Central memory CD4-positive, alpha-beta T cell (primary cell): ENCODE results near the gene LMX1A.

Source experiments
- DNase-seq: peaks from one replicate; pipeline ENCODE4 v3.0.0; 2022

LMX1A gene

DNA sequence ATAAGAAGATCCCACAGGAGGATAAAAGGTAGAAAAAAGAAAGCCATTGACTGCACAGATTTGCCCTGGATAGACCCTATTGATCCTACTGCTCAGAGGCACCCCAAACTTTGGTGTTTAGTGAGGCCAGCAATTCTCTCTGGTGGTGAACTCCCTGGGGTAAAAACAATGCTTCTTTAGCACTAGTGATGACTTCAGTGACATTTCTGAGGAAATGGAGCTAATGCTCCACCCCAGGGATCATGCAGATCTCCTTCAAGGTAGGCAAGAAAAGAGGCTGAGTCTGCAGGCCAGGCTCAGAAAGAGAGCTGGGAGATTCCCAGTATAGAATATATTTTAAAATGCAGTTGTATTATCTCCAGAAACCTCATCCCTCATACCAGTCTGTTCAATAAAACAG, 140.3 kb downstream of the LMX1A start:
- DNase-seq: no peak

GRCh38 chr1:165215676-165216075, 140.8 kb downstream of the LMX1A start:
- no peak for DNase-seq

DNA sequence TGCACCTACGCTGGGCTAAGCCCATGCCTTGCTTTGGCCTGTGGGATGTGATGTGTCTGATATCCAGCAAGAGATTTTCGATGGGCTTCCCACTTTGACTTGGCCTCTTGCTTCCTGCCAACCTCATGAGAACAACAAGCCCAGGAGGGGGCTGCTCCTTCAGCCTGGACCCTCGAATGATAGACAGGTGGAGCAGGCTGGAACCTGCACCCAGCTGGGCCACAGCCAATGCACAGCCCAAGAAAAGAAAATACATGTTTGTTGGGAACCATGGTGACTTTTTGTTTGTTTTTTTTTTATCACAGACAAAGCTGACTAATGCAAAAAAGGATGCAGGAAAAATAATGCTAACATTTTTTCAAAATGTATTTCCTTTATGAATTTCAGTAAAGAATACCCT, 144.3 kb downstream of the LMX1A start:
- DNase-seq: no peak

DNA sequence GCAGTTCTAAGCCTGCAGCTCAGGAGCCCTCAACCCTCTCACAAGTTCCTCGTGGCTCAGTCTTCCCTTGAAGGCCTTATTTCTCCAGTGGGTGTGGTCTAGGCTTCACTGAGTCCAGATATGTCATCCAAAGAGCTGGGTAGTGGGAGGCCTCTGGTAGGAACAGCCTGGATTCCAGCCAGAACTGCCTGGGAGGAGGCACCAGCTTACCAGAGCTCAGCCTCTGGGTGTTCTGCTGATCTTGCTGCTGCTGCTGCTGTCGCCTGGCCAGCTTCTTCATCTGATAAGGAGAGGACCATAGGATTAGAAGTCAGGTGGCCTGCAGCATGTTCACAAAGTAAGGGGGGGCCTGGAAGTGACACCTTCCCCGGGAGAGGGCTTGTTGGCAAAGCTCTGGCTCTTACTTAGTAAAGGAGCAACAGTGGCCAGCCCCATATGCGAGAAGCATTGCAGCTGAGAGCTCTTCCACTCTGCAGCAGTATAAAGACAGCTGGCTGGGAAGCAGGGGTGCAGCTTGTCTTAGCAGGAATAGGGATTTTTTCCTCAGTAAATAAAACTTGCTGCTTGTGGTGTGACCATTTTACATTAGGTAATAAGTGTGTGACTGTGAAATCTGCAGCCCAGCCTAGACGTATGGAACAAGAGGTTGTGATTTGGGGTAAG, 148.5 kb downstream of the LMX1A start:
- DNase-seq: no peak

GRCh38 chr1:165205145-165205544, 151.4 kb downstream of the LMX1A start:
- no peak for DNase-seq

DNA sequence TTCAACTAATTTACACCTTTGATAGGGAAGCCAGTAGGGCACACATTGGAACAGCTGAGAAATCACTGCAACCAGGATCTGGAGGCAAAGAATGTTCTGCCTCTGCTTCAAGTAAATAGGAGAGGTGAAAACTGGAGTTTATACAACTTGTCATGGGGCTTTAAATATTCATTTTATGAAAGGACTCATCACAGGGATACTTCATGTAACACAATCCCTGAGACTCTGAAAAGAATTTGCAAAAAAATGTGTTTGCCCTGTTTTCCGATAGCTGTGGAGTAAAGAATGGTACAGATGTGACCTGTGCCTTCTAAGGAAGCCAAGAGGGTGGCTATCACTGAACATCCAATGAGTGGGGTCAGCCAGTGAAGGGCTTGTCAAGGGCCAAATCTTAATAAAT, 152.0 kb downstream of the LMX1A start:
- no peak for DNase-seq

DNA sequence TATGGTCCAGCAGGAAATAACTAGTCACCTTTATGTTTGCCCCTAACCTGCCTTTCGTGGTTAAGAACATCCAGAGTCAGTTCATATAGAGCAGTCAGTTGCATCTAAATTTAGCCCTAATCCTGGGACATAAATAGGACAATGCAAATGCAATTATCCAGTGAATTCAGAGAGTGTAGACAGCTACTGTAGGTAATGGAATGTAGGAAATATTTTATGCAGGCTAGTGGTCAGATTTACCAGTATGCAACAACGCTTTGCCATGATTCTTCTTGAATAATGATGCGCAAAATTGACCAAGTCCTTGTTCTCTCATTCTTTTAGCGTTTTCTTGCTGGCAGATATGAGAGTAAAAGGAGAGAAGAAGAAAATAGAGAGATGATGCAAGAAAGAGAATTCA, 165.4 kb downstream of the LMX1A start:
- no peak for DNase-seq

GRCh38 chr1:165189913-165190312, 166.6 kb downstream of the LMX1A start:
- DNase-seq: no peak

GRCh38 chr1:165189011-165189410, 167.5 kb downstream of the LMX1A start:
- no peak for DNase-seq

GRCh38 chr1:165187031-165188009, 169.2 kb downstream of the LMX1A start:
- no peak for DNase-seq

DNA sequence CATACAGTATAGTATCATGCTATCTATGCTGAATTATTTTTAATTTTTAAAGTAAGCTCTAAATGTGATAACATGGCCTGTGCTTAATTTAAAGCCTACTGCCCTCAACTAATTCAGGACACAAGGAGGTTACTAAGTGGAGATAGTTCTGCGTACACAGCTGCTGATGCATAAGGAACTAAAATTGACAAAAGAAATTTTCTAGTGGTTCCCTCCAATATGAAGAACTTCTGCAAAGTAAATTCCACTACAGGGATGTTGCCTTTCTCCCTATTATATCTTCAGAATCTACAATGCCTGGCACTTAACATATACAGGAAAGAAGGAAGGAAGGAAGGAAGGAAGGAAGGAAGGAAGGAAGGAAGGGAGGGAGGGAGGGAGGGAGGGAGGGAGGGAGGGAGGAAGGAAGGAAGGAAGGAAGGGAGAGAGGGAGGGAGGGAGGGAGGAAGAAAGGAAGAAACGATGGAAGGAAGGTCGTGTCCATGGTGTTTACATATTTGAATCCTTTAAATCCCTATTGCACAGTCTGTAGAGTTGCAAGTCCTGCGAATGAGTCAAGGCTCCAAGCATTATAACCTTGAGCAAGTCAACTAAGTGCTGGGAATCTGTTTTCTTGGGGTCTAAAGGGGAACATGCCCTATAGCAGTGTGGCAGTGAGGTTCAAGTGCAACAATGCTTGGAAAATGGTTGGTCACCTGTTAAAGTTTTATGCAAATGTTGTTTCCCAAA, 171.2 kb downstream of the LMX1A start:
- DNase-seq: no peak

- DNase-seq: no peak
These were observed 173.5 kb downstream of the LMX1A start for GRCh38 chr1:165182975-165183374.

DNA sequence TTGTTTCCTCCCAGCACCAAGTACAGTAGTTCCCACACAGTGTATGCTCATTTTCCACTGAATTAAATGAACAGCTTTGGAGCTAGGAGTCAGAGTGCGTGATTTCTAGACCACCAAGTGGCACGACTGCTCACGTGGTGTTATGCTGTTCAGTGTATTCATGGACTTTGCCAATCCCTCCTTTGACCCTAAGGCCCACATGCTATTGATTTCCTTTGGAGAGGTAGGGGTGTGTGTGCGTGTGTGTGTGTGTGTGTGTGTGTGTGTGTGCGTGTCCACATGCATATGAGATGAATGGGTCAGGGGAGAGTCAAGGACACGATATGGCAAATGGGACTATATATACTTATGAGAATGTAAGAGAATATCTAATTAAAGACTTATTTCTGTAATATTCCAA, 177.2 kb downstream of the LMX1A start:
- no peak for DNase-seq

DNA sequence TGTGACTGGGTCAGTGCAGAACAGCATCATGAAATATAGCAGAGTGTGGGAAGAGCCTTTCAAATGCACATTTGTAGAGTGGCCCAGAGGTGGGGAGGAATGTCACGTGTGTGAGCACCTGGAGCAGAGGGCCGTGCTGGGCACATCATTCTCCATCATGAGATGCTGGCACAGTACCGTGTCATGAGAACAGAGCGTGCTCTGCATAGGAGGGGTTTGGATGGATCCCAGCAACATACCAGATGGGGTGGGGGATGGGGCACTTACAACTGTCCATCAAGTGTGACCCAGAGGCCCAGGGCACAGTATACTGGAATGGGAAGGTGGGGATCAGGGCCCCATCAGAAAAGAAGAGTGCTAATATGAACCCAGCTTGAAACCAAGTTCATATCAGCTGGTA, 182.0 kb downstream of the LMX1A start:
- no peak for DNase-seq

- no peak for DNase-seq
These were observed 182.7 kb downstream of the LMX1A start for GRCh38 chr1:165173818-165174217.

DNA sequence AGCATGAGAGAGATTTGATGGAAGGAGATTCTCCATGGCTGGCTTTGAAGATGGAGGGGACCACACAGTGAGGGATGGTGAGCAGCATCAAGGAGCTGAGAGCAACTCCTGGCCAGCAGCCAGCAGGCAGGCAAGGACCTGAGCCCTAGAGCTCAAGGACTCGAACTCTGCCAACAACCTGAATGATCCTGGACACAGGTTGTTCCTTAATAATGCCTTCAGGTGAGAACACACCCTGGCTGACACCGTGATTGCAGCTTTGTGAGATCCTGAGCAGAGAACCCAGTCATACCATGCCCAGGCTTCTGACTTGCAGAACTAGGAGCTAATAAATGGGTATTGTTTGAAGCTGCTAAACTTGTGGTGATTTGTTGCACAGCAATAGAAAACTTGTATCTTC, 183.1 kb downstream of the LMX1A start:
- no peak for DNase-seq

DNA sequence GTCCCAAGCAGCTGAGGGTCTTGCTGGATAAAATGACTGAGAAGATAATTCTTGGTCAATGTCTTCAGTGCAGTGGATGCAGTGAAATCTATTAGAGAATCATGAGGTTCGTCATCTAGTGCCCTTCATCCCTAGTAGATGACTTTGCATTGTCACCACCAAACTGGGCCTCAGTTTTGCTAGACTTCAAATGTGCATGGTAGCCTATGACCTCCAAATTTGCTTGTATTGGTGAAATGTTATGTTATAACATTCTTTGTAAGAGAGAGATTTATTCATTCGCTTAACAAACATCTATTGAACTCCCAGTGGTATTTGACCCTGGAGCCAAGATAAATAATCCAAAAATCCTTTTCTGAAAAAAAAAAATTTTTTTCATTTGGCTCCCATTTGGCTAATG, 183.8 kb downstream of the LMX1A start:
- DNase-seq: no peak

DNA sequence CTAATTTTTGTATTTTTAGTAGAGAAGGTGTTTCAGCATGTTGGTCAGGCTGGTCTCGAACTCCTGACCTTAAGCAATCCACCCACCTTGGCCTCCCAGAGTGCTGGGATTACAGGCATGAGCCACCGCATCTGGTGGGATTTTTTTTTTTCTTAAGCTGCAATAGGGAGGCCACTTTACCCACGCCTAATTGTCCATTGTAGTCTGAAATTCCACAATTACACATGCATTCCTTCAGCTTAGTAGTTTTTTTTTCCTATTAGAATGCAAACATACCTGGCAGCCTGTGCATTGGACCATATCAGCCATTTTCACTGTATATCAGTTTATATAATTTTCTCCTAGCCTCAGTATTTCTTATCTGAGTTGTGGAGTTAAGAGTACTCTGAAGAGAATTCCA, 186.8 kb downstream of the LMX1A start:
- DNase-seq: no peak

DNA sequence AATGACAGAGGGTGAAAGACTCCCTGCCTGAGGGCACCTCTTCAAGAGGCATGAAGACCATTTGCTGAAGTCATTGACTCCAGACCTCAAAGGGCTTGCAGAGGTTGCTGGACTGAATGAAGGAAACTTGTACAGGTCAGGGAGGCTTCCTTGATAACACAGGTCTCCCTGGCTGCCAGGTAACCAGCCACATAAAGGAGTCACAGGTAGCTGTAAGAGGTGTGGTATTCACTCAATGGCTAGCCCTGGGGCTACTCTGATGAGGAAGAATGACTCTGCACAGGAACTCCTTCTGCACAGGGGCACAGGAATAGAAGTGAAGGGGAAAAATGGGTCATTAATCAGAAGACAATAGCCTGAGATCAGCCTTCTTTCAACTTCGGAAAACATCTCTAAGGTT, 187.5 kb downstream of the LMX1A start:
- DNase-seq: no peak

DNA sequence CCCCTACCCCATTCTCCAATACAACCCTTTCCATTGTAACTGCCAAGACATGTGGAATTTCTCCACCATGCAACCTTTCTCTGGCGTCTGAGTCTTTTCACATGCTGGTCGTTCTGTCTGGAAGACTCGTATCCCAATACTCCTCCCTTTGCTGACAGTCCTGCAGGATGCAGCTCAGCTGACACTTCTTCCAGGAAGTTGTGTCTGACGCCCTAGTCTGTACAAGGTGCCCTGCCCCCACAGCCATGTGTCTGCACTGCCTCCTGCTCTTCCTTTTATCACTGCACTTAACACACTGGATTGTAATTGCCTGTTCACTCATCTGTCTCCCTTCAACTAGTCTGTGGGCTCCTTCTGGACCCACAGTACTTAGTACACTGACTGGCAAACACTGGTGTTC, 188.0 kb downstream of the LMX1A start:
- DNase-seq: no peak

- no peak for DNase-seq
These were observed 193.8 kb downstream of the LMX1A start for GRCh38 chr1:165162671-165163241.

GRCh38 chr1:165161130-165161529, 195.4 kb downstream of the LMX1A start:
- DNase-seq: no peak

- DNase-seq: no peak
These were observed 203.3 kb downstream of the LMX1A start for GRCh38 chr1:165153182-165153581.
